ENCODE results near the gene LAT.
"Not testable (repeated sequence)": the region's sequence is repeated elsewhere in the genome, so short reads cannot be mapped to it uniquely, and the experiment has no call there.

Gene LAT

DNA sequence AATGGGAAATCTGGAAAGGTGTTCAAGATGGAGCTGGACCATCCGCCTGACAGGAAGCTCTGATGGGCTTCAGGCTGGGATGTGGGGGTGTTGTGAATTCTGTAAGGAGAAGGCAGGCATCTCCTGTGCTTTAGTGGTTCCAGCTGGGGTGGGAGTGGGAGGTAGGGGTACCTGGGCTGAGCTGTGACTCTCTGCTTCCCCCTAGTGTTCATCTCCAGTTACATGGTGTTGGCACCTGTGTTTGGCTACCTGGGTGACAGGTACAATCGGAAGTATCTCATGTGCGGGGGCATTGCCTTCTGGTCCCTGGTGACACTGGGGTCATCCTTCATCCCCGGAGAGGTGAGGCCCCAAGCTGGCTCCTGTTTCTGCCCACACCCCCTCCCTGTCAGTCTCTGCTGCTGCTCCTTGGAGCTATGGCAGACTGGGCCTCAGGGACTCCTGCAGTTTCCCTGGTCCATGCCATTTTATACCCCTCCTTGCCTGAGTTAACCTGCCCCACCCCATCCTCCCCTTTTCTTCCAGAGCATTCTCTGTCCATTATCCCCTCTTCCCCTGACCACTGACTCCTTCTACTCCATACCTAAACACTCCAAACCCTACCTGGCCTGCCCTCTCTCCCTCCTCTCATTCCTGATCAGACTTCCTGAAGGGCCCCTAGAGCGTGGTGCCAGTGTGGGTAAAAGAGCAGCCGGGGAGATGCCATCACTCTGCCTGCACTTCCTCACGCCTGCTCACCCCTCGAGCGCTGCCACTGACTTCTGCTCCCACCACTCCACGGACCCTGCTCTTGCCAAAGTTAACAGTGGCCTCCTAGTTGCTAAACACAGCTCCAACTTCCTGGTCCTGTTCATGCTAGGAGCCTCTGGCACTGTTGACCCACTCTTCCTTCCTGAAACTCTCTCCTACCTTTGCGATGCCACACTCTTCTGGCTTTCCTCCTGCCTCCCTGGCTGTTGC lies 6.9 kb upstream of the LAT start:
- Histone ChIP-seq H3K27ac (replicated peaks; ENCODE audit: low read length) (no peak overlapping the region), H3K79me1 (ENCODE audit: low read depth, low read length) (peaks cover 4% of the 10 kb centered on the region), H3K27me3 (ENCODE audit: control insufficient read depth in 3 of 3, insufficient read depth in 3 of 3, low read depth in 1 of 3, low read length in 3 of 3) (no peaks in the 10 kb centered on the region), H3K4me3 (ENCODE audit: low read length in 2 of 2) (no peak overlapping the region), H4K8ac (ENCODE audit: low read depth, low read length) (no peak overlapping the region), H3K18ac (ENCODE audit: low read length) (no peak overlapping the region), H2AK5ac (ENCODE audit: low read depth, low read length) (no peak overlapping the region), H4K91ac (ENCODE audit: low read depth, low read length, poor library complexity) (no peak overlapping the region), H2BK15ac (ENCODE audit: low read length) (no peak overlapping the region), H2BK5ac (ENCODE audit: low read length) (no peak overlapping the region), H2BK12ac (ENCODE audit: low read length) (no peak overlapping the region), H3K36me3 (replicated peaks in 1 of 2; ENCODE audit: control insufficient read depth in 2 of 2, insufficient read depth in 2 of 2, low read length in 2 of 2) (peaks cover 13 to 34% of the 10 kb centered on the region in 2 donors), H2BK120ac (ENCODE audit: low read depth, low read length) (no peak overlapping the region), H3K14ac (ENCODE audit: low read length) (no peak overlapping the region), H2AFZ (ENCODE audit: low read length) (no peak overlapping the region), H3K4me2 (ENCODE audit: insufficient read depth, low read length, poor library complexity, severe bottlenecking) (no peak overlapping the region), H3K23ac (ENCODE audit: low read depth, low read length, poor library complexity) (no peak overlapping the region), H3K4ac (ENCODE audit: low read length) (no peak overlapping the region), H3K9me3 (replicated peaks in 1 of 2; ENCODE audit: control insufficient read depth in 2 of 2, insufficient read depth in 1 of 2, low read depth in 1 of 2, low read length in 2 of 2) (peaks cover 3 to 5% of the 10 kb centered on the region in 2 donors), H3K9ac (ENCODE audit: low read depth, low read length, poor library complexity) (no peak overlapping the region), H3K4me1 (ENCODE audit: control insufficient read depth in 2 of 2, insufficient read depth in 1 of 2, low read depth in 1 of 2, low read length in 2 of 2) (peaks cover 5 to 6% of the 10 kb centered on the region in 2 donors)
- DNase-seq (ENCODE audit: low spot score) = no peak
- no CpG with 5 or more reads among the region's 11 CpGs for WGBS, 2 donors (ENCODE audit: extremely low coverage in 2 of 2, insufficient read length in 2 of 2, insufficient replicate concordance in 1 of 2)

DNA sequence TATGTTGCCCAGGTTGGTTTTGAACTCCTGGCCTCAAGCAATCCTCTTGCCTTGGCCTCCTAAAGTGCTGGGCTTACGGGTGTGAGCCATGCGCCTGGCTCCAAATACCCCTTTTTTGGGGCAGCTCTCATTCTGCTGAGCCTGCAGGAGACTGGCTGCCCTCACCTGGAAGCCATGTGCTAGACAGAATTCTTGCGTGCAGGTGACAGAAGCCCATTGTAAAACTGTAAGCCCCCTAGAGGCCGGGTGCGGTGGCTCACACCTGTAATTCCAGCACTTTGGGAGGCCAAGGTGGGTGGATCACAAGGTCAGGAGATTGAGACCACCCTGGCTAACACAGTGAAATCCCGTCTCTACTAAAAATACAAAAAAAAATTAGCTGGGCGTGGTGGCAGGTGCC lies 4.5 kb upstream of the LAT start:
- H3K9ac ChIP-seq (ENCODE audit: low read depth, low read length, poor library complexity); H2BK12ac ChIP-seq (ENCODE audit: low read length); H3K4me3 ChIP-seq (ENCODE audit: low read length in 2 of 2); H3K27ac ChIP-seq (replicated peaks; ENCODE audit: low read length); H4K8ac ChIP-seq (ENCODE audit: low read depth, low read length); H3K4me1 ChIP-seq (ENCODE audit: control insufficient read depth in 2 of 2, insufficient read depth in 1 of 2, low read depth in 1 of 2, low read length in 2 of 2); H3K27me3 ChIP-seq (ENCODE audit: control insufficient read depth in 3 of 3, insufficient read depth in 3 of 3, low read depth in 1 of 3, low read length in 3 of 3); H3K79me1 ChIP-seq (ENCODE audit: low read depth, low read length); H2BK5ac ChIP-seq (ENCODE audit: low read length); H3K14ac ChIP-seq (ENCODE audit: low read length); H3K4me2 ChIP-seq (ENCODE audit: insufficient read depth, low read length, poor library complexity, severe bottlenecking); H2AFZ ChIP-seq (ENCODE audit: low read length); H3K23ac ChIP-seq (ENCODE audit: low read depth, low read length, poor library complexity); H3K18ac ChIP-seq (ENCODE audit: low read length); H2BK15ac ChIP-seq (ENCODE audit: low read length); H2BK120ac ChIP-seq (ENCODE audit: low read depth, low read length); H3K9me3 ChIP-seq (replicated peaks in 1 of 2; ENCODE audit: control insufficient read depth in 2 of 2, insufficient read depth in 1 of 2, low read depth in 1 of 2, low read length in 2 of 2); H2AK5ac ChIP-seq (ENCODE audit: low read depth, low read length); H4K91ac ChIP-seq (ENCODE audit: low read depth, low read length, poor library complexity); H3K4ac ChIP-seq (ENCODE audit: low read length); DNase-seq (ENCODE audit: low spot score): not testable (repeated sequence)
- WGBS, 2 donors (ENCODE audit: extremely low coverage in 2 of 2, insufficient read length in 2 of 2, insufficient replicate concordance in 1 of 2) = no CpG with 5 or more reads among the region's 7 CpGs
- H3K36me3 ChIP-seq (replicated peaks in 1 of 2; ENCODE audit: control insufficient read depth in 2 of 2, insufficient read depth in 2 of 2, low read length in 2 of 2) = peaks cover 13 to 40% of the 10 kb centered on the region in 2 donors

DNA sequence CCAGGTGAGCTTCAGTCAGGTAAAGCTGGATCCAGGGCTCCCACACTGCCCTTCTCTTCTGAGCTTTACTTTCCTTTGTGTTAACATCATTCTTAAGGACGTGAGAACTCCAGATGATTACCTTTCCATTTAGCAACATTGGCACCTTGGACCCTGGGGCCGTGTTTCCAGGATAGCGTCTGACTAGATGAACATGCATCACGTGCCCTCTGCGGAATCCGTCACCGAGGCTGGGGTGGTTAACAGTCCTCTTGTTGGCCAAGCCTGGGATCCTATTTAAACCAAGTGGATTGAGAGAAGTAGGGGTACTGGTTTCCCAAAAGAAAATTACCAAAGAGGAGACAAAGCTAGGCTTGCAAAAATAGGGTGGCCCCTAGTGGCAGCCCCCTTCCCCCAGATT lies 3.9 kb upstream of the LAT start:
- Histone ChIP-seq H3K27ac (replicated peaks; ENCODE audit: low read length) (no peak overlapping the region), H2BK12ac (ENCODE audit: low read length) (no peak overlapping the region), H3K4me2 (ENCODE audit: insufficient read depth, low read length, poor library complexity, severe bottlenecking) (no peak overlapping the region), H3K4ac (ENCODE audit: low read length) (no peak overlapping the region), H3K27me3 (ENCODE audit: control insufficient read depth in 3 of 3, insufficient read depth in 3 of 3, low read depth in 1 of 3, low read length in 3 of 3) (no peaks in the 10 kb centered on the region), H2BK5ac (ENCODE audit: low read length) (no peak overlapping the region), H4K91ac (ENCODE audit: low read depth, low read length, poor library complexity) (no peak overlapping the region), H4K8ac (ENCODE audit: low read depth, low read length) (no peak overlapping the region), H2BK120ac (ENCODE audit: low read depth, low read length) (no peak overlapping the region), H3K18ac (ENCODE audit: low read length) (no peak overlapping the region), H3K79me1 (ENCODE audit: low read depth, low read length) (no peaks in the 10 kb centered on the region), H2BK15ac (ENCODE audit: low read length) (no peak overlapping the region), H3K36me3 (replicated peaks in 1 of 2; ENCODE audit: control insufficient read depth in 2 of 2, insufficient read depth in 2 of 2, low read length in 2 of 2) (peaks cover 13 to 40% of the 10 kb centered on the region in 2 donors), H3K23ac (ENCODE audit: low read depth, low read length, poor library complexity) (no peak overlapping the region), H2AK5ac (ENCODE audit: low read depth, low read length) (no peak overlapping the region), H3K4me1 (ENCODE audit: control insufficient read depth in 2 of 2, insufficient read depth in 1 of 2, low read depth in 1 of 2, low read length in 2 of 2) (no peaks in the 10 kb centered on the region), H3K14ac (ENCODE audit: low read length) (no peak overlapping the region), H3K4me3 (ENCODE audit: low read length in 2 of 2) (no peak overlapping the region), H3K9me3 (replicated peaks in 1 of 2; ENCODE audit: control insufficient read depth in 2 of 2, insufficient read depth in 1 of 2, low read depth in 1 of 2, low read length in 2 of 2) (peaks cover 3 to 5% of the 10 kb centered on the region in 2 donors), H3K9ac (ENCODE audit: low read depth, low read length, poor library complexity) (no peak overlapping the region), H2AFZ (ENCODE audit: low read length) (no peak overlapping the region)
- DNase-seq (ENCODE audit: low spot score) = no peak
- WGBS, 2 donors (ENCODE audit: extremely low coverage in 2 of 2, insufficient read length in 2 of 2, insufficient replicate concordance in 1 of 2) = no CpG with 5 or more reads among the region's 7 CpGs

- H2BK5ac ChIP-seq (ENCODE audit: low read length) = no peak overlapping the region
- no peak overlapping the region for H3K23ac ChIP-seq (ENCODE audit: low read depth, low read length, poor library complexity)
- no peak overlapping the region for H3K4me2 ChIP-seq (ENCODE audit: insufficient read depth, low read length, poor library complexity, severe bottlenecking)
- H2BK12ac ChIP-seq (ENCODE audit: low read length) = no peak overlapping the region
- no peak overlapping the region for H3K9ac ChIP-seq (ENCODE audit: low read depth, low read length, poor library complexity)
- no peaks in the 10 kb centered on the region for H3K27me3 ChIP-seq (ENCODE audit: control insufficient read depth in 3 of 3, insufficient read depth in 3 of 3, low read depth in 1 of 3, low read length in 3 of 3)
- H4K91ac ChIP-seq (ENCODE audit: low read depth, low read length, poor library complexity) = no peak overlapping the region
- no peak overlapping the region for H2BK15ac ChIP-seq (ENCODE audit: low read length)
- peak overlapping the region; percentile 96 for H4K8ac ChIP-seq (ENCODE audit: low read depth, low read length)
- DNase-seq (ENCODE audit: low spot score) = no peak
- H3K27ac ChIP-seq (replicated peaks; ENCODE audit: low read length) = no peak overlapping the region
- peaks cover 3 to 5% of the 10 kb centered on the region in 2 donors for H3K9me3 ChIP-seq (replicated peaks in 1 of 2; ENCODE audit: control insufficient read depth in 2 of 2, insufficient read depth in 1 of 2, low read depth in 1 of 2, low read length in 2 of 2)
- H3K36me3 ChIP-seq (replicated peaks in 1 of 2; ENCODE audit: control insufficient read depth in 2 of 2, insufficient read depth in 2 of 2, low read length in 2 of 2) = peaks cover 16 to 40% of the 10 kb centered on the region in 2 donors
- no peak overlapping the region for H2AFZ ChIP-seq (ENCODE audit: low read length)
- H3K4me1 ChIP-seq (ENCODE audit: control insufficient read depth in 2 of 2, insufficient read depth in 1 of 2, low read depth in 1 of 2, low read length in 2 of 2) = no peaks in the 10 kb centered on the region
- no peak overlapping the region for H3K18ac ChIP-seq (ENCODE audit: low read length)
- peaks cover under 1% of the 10 kb centered on the region for H3K79me1 ChIP-seq (ENCODE audit: low read depth, low read length)
- no peak overlapping the region for H3K4ac ChIP-seq (ENCODE audit: low read length)
- no peak overlapping the region for H3K4me3 ChIP-seq (ENCODE audit: low read length in 2 of 2)
- no peak overlapping the region for H2BK120ac ChIP-seq (ENCODE audit: low read depth, low read length)
- H2AK5ac ChIP-seq (ENCODE audit: low read depth, low read length) = no peak overlapping the region
- no CpG with 5 or more reads among the region's 12 CpGs for WGBS, 2 donors (ENCODE audit: extremely low coverage in 2 of 2, insufficient read length in 2 of 2, insufficient replicate concordance in 1 of 2)
- no peak overlapping the region for H3K14ac ChIP-seq (ENCODE audit: low read length)
These were observed 3.3 kb upstream of the LAT start for GRCh38 chr16:28981517-28981916.
